22Rv1 (cell line): Measurements from ENCODE around the gene KRTAP12-2.
"Not testable (repeated sequence)": the region's sequence is repeated elsewhere in the genome, so short reads cannot be mapped to it uniquely, and the experiment has no call there.

Source experiments
- H3K27ac ChIP-seq: fragments of 450-650 bp; 2 replicates; pipeline ENCODE4 v1.5.1; 2017
- ZFX ChIP-seq: fragments of 450-650 bp; IDR thresholded peaks from 2 replicates; pipeline ENCODE4 v1.6.1; 2017; ENCODE audit warnings: antibody characterized with exemption, borderline replicate concordance
- TF ChIP-seq, protein P1 (sequence below): fragments of 450-650 bp; IDR thresholded peaks from 2 replicates; pipeline ENCODE4 v1.5.1; 2017; ENCODE audit warnings: mild to moderate bottlenecking

The KRTAP12-2 gene

DNA sequence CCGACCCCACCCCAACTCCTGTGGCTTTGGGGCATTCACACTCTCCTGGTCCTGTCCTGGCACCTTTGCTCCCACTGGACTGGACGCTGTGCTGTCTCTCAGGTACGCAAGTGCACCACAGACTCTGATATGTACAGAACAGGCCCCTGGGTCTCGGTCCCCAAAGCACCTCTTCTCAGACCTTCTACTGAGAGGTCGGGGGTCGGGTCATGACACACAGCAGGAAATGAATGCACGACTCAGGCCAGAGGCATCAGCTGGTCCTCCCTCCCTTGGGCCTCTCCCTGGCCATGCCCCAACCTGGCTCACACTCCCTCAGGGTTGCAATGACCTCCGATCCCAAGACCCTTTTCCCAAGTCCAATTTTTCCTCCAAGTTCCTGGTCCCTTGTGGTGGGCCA lies 28.5 kb upstream of the KRTAP12-2 start:
- TF ChIP-seq, protein P1, sequence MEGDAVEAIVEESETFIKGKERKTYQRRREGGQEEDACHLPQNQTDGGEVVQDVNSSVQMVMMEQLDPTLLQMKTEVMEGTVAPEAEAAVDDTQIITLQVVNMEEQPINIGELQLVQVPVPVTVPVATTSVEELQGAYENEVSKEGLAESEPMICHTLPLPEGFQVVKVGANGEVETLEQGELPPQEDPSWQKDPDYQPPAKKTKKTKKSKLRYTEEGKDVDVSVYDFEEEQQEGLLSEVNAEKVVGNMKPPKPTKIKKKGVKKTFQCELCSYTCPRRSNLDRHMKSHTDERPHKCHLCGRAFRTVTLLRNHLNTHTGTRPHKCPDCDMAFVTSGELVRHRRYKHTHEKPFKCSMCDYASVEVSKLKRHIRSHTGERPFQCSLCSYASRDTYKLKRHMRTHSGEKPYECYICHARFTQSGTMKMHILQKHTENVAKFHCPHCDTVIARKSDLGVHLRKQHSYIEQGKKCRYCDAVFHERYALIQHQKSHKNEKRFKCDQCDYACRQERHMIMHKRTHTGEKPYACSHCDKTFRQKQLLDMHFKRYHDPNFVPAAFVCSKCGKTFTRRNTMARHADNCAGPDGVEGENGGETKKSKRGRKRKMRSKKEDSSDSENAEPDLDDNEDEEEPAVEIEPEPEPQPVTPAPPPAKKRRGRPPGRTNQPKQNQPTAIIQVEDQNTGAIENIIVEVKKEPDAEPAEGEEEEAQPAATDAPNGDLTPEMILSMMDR, result no peak
- no peak for TF ChIP-seq ZFX
- no peak overlapping the region for H3K27ac ChIP-seq

DNA sequence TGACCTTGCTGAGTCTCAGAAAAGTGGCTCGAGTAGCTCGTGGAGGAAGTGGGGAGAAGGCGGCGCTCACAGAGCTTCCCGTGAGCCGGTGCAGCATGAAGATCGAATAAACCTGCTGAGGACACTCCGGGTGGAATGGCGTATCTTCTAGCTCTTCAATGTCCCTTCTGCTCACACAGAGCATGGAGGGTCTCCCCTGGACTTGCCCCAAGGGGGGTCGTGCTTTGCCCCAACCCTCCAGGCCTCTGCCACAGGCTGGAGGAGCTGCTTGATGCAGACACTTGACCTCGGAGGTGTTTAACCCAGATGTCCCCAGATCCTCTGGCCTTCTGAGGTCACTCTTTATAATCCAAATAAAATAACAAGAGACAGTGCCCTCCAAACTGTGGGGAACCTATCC lies 28.0 kb upstream of the KRTAP12-2 start:
- no peak overlapping the region for H3K27ac ChIP-seq
- no peak for TF ChIP-seq ZFX
- TF ChIP-seq, protein P1, result no peak

DNA sequence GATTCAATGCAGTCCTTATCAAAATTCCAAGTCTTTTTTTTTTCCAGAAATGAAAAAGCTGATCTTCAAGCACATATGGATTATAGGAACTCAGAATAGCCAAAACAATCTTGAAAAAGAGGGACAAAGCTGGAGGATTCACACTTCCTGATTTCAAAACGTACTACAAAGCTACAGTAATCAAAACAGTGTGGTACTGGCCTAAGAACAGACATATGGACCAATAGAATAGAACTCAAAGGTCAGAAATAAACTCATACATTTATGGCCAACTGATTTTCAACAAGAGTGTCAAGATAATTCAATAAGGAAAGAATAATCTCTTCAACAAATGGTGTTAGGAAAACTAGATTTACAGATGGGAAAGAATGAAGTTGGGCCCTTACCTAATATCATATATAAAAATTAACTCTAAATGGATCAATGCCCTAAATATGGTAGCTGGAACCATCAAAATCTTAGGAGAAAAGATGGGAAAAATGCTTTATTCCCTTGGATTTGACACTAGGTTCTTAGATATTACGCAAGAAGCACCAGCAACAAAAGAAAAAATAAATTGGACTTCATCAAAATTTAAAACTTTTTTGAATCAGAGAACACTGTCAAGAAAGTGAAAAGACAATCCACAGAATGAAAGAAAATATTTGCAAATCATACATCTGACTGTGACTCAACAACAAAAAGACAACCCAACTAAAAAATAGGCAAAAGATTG lies 26.2 kb upstream of the KRTAP12-2 start:
- no peak overlapping the region for H3K27ac ChIP-seq
- TF ChIP-seq, protein P1, result no peak
- no peak for TF ChIP-seq ZFX

DNA sequence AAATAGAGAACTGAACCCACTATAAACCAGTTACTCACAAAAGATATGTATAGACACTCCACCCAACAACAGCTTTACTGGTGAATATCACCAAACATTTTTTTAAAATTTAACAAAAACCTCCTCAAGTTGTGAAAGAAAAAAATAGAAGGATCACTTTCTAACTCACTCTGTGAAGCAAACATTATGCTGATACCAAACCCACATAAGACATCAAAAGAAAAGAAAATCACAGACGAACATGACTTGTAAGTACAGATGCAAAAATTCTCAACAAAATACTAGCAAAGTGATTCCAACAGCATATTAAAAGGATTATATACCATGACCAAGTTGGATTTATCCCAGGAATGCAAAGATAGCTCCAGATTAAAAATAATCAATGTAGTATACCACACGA lies 25.0 kb upstream of the KRTAP12-2 start:
- TF ChIP-seq, protein P1, result no peak
- no peak for TF ChIP-seq ZFX
- no peak overlapping the region for H3K27ac ChIP-seq

DNA sequence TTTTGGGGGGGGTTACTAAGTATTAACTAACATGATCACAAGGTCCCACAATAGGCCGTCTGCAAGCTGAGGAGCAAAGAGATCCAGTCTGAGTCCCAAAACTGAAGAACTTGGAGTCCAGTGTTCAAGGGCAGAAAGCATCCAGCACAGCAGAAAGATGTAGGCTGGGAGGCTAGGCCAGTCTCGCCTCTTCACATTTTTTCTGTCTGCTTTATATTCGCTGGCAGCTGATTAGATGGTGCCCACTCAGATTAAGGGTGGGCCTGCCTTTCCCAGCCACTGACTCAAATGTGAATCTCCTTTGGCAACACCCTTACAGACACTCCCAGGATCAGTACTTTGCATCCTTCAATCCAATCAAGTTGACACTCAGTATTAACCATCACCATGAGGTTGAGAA lies 23.0 kb upstream of the KRTAP12-2 start:
- H3K27ac ChIP-seq, result not testable (repeated sequence)

DNA sequence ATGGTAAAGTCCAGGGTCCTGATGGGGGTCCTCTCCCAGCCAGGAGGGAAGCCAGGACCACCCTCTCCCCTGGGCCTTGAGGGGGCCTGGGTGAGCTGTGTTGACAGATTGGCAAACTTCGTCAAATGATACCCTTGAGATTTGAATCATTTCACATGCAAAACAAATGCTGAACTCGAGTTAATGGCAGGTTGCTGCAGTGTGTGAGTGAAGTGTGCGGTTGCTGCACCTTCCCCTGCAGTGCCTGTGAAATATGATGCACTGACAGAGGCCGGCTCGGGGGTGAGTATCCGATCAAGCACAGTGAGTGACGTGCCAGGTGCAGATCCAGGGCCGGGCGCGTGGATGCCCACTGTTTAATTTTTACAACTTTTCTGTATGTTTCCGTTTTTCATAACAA lies 20.9 kb upstream of the KRTAP12-2 start:
- TF ChIP-seq ZFX, result no peak
- TF ChIP-seq, protein P1, result no peak
- H3K27ac ChIP-seq, result no peak overlapping the region

DNA sequence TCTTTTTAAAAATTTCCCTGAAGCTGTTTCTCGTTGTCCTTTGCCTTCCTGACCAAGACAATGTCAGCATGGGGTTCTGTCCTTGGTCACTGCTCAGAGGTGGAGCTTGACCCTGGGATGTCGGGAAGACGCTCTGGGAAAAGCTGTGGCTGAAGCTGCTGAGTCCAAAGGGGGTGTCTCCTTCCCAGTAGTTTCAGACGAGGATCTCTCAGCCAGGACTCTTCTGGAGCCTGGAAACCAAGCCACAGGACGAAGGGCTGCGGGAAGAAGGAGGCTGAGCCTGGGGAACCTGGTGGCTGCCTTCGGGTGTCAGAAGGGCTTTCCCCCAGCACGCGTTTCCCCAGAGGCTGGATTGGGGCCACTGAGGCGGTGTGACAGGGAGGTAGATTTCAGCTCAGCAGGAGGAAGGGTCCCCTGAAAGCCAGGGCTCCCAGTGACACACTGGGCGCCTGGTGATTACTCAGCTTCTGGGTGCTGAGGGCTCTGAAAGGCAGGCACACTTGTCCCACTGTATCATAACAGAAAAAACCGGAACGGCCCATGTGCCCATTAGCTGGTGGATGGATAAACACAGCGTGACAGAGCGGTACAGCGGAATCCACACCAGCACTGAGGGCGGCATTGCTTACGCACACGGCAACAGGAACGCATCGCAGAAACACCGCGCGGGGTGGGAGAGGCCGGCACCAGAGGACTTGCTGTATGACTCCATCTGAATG lies 20.3 kb upstream of the KRTAP12-2 start:
- TF ChIP-seq ZFX, result no peak
- TF ChIP-seq, protein P1, result no peak
- no peak overlapping the region for H3K27ac ChIP-seq
